Neural crest cell (in vitro differentiated cells): ENCODE data around the gene LCA5. TPM values are rescaled to one million over a fixed set of nuclear protein-coding genes. Genes with fewer than 3 reads are reported as not detected.

Source experiments
- DNase-seq: peaks from one replicate; pipeline ENCODE4 v3.0.0; 2021; ENCODE audit warnings: low read depth, mixed read lengths, low spot score
- H3K27ac Mint-ChIP-seq: one replicate; pipeline ENCODE4 v1.8.0; 2021; ENCODE audit warnings: mild to moderate bottlenecking, mixed read lengths; ENCODE audit not compliant: unreplicated experiment
- H3K27me3 Mint-ChIP-seq: 2 replicates; pipeline ENCODE4 v1.8.0; 2021; ENCODE audit warnings: low read depth, mild to moderate bottlenecking, mixed read lengths
- H3K36me3 Mint-ChIP-seq: 2 replicates; pipeline ENCODE4 v1.8.0; 2021; ENCODE audit warnings: low read depth, mild to moderate bottlenecking, mixed read lengths
- H3K4me1 Mint-ChIP-seq: 2 replicates; pipeline ENCODE4 v1.8.0; 2021; ENCODE audit warnings: mixed read lengths
- H3K4me3 Mint-ChIP-seq: one replicate; pipeline ENCODE4 v1.8.0; 2021; ENCODE audit warnings: mild to moderate bottlenecking, mixed read lengths
- H3K9me3 Mint-ChIP-seq: 2 replicates; pipeline ENCODE4 v1.8.0; 2021; ENCODE audit warnings: mixed read lengths
- total RNA-seq: library from RNA; stranded (reverse); gene quantifications from 2 replicates; pipeline ENCODE4 v1.2.1, GENCODE V29; 2021
- TF ChIP-seq, protein P1 (sequence below): fragments of 200-600 bp; sonication (generic); conservative IDR thresholded peaks from 2 replicates; pipeline ENCODE4 v1.5.0; 2021; ENCODE audit warnings: antibody characterized with exemption, mild to moderate bottlenecking

Gene LCA5
- total RNA-seq, 1 donor from 2014 or later, result 4.6 TPM

DNA sequence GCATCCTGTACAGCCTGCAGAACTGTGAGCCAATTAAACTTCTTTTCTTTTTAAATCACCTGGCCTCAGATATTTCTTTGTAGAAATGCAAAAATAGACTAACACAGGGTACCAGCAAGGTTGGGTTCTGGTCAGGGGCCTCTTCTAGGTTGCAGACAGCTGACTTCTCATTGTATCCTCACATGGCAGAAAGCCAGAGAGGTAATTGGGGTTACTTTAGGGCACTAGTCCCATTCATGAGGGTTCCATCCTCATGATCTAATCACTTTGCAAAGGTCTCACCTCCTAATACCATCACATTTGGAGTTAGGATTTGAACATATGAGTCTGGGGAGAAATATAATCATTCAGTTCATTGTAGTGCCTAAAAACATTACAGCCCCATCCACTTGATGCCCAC lies 101.5 kb downstream of the LCA5 start:
- no peaks in the 10 kb centered on the region for H3K27me3 Mint-ChIP-seq
- DNase-seq, result no peak
- no peak overlapping the region for H3K27ac Mint-ChIP-seq
- no peaks in the 10 kb centered on the region for H3K4me1 Mint-ChIP-seq
- no peaks in the 10 kb centered on the region for H3K36me3 Mint-ChIP-seq
- H3K9me3 Mint-ChIP-seq, result no peaks in the 10 kb centered on the region
- TF ChIP-seq, protein P1, sequence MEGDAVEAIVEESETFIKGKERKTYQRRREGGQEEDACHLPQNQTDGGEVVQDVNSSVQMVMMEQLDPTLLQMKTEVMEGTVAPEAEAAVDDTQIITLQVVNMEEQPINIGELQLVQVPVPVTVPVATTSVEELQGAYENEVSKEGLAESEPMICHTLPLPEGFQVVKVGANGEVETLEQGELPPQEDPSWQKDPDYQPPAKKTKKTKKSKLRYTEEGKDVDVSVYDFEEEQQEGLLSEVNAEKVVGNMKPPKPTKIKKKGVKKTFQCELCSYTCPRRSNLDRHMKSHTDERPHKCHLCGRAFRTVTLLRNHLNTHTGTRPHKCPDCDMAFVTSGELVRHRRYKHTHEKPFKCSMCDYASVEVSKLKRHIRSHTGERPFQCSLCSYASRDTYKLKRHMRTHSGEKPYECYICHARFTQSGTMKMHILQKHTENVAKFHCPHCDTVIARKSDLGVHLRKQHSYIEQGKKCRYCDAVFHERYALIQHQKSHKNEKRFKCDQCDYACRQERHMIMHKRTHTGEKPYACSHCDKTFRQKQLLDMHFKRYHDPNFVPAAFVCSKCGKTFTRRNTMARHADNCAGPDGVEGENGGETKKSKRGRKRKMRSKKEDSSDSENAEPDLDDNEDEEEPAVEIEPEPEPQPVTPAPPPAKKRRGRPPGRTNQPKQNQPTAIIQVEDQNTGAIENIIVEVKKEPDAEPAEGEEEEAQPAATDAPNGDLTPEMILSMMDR, result no peak
- H3K4me3 Mint-ChIP-seq, result no peak overlapping the region

Other genes with a start within 250 kb of the LCA5 start
- gene SH3BGRL2, start 93.9 kb upstream of the LCA5 start, total RNA-seq, result 11.1 and 11.8 TPM in 2 replicates